ENCODE measurements around the gene C4orf54. TPM values are rescaled to one million over a fixed set of nuclear protein-coding genes. Genes with fewer than 3 reads are reported as not detected.

C4orf54 gene
- total RNA-seq, 1 experiment from 2014 or later, result not detected

DNA sequence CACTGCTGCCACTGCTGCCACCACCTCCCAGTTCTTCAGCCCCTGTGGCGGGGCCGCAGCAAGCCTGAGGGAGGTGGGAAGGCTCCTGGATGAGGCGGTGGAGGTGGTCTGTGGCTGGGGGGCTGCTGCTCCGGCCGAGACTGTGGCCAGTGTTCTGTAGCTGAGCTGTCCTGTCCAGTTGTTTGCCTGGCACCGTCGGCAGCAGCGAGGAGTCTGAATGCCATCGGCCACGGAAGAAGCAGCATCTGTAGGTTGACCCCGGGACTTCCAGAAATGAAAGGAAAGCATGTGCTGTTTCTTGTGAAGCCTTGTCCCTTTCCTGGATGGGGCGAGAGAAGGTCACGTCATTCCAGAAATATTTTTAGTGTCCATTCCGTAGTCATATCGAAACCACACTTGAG, 3.3 kb downstream of the C4orf54 start:
- Histone ChIP-seq H3K4me1 (ENCODE audit: insufficient read depth, low read length) (no peaks in the 10 kb centered on the region), H2BK5ac (ENCODE audit: insufficient read length, low read length) (no peak overlapping the region), H3K4me2 (ENCODE audit: insufficient read depth, insufficient read length, low read length) (no peak overlapping the region), H2BK12ac (ENCODE audit: insufficient read length, low read depth, low read length) (no peak overlapping the region), H3K23ac (ENCODE audit: insufficient read length, low read depth, low read length) (no peak overlapping the region), H4K5ac (ENCODE audit: insufficient read length, low read depth, low read length) (no peak overlapping the region), H2AFZ (ENCODE audit: low read length) (no peak overlapping the region), H3K9me3 (ENCODE audit: control insufficient read depth, low read depth, low read length) (no peaks in the 10 kb centered on the region), H3T11ph (ENCODE audit: low read length) (no peak overlapping the region), H3K9ac (ENCODE audit: extremely low read depth, insufficient read length, low read length) (no peak overlapping the region), H3K27me3 (ENCODE audit: insufficient read depth, low read length) (no peaks in the 10 kb centered on the region), H3K18ac (ENCODE audit: insufficient read length, low read depth, low read length) (no peak overlapping the region), H4K91ac (ENCODE audit: insufficient read length, low read depth, low read length) (no peak overlapping the region), H2BK15ac (ENCODE audit: low read depth, low read length) (no peak overlapping the region), H2BK20ac (ENCODE audit: low read depth, low read length, poor library complexity, severe bottlenecking) (no peak overlapping the region), H2AK5ac (ENCODE audit: insufficient read length, low read length) (no peak overlapping the region), H3K23me2 (ENCODE audit: insufficient read length, low read depth, low read length, poor library complexity, severe bottlenecking) (no peaks in the 10 kb centered on the region), H3K4ac (ENCODE audit: low read depth, low read length) (no peak overlapping the region), H4K20me1 (ENCODE audit: control insufficient read depth, insufficient read depth, insufficient read length) (no peaks in the 10 kb centered on the region), H4K8ac (replicated peaks; ENCODE audit: insufficient read length, low read depth, low read length) (no peak overlapping the region), H3K27ac (ENCODE audit: insufficient read length, low read depth, low read length) (no peak overlapping the region), H3K79me2 (ENCODE audit: insufficient read depth, low read length) (no peaks in the 10 kb centered on the region), H2BK120ac (ENCODE audit: low read depth, low read length, poor library complexity, severe bottlenecking) (no peak overlapping the region), H3K79me1 (ENCODE audit: insufficient read depth, low read depth, low read length, poor library complexity, severe bottlenecking) (no peaks in the 10 kb centered on the region), H3K14ac (ENCODE audit: insufficient read depth, low read length) (no peak overlapping the region), H3K56ac (ENCODE audit: insufficient read length, low read depth, low read length) (no peak overlapping the region)
- Mint-ChIP-seq H3K9me3 (no peaks in the 10 kb centered on the region), H3K27ac (no peak overlapping the region), H3K4me3 (no peak overlapping the region), H3K27me3 (ENCODE audit: low read depth) (peaks cover 21% of the 10 kb centered on the region), H3K36me3 (ENCODE audit: insufficient read depth in 1 of 3, low read depth in 3 of 3) (no peaks in the 10 kb centered on the region), H3K4me1 (no peaks in the 10 kb centered on the region)
- no CpG with 5 or more reads among the region's 15 CpGs for WGBS (ENCODE audit: extremely low coverage, insufficient read length, low lambda C conversion rate)
- TF ChIP-seq, protein P1, sequence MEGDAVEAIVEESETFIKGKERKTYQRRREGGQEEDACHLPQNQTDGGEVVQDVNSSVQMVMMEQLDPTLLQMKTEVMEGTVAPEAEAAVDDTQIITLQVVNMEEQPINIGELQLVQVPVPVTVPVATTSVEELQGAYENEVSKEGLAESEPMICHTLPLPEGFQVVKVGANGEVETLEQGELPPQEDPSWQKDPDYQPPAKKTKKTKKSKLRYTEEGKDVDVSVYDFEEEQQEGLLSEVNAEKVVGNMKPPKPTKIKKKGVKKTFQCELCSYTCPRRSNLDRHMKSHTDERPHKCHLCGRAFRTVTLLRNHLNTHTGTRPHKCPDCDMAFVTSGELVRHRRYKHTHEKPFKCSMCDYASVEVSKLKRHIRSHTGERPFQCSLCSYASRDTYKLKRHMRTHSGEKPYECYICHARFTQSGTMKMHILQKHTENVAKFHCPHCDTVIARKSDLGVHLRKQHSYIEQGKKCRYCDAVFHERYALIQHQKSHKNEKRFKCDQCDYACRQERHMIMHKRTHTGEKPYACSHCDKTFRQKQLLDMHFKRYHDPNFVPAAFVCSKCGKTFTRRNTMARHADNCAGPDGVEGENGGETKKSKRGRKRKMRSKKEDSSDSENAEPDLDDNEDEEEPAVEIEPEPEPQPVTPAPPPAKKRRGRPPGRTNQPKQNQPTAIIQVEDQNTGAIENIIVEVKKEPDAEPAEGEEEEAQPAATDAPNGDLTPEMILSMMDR (conservative IDR thresholded peaks at IDR 0.05), result no peak
- DNase-seq, result no peak

All from H9 (cell line).